Right lobe of liver (tissue), 6 donors: ENCODE results near the gene ESF1. TPM values are rescaled to one million over a fixed set of nuclear protein-coding genes. Genes with fewer than 3 reads are reported as not detected.
"Not testable (repeated sequence)": the region's sequence is repeated elsewhere in the genome, so short reads cannot be mapped to it uniquely, and the experiment has no call there.

Experiments used
- ATAC-seq, 4 donors: fragments of 200-7000 bp; cut with Tn5 transposase; one replicate each; pipeline ENCODE4 v1.9.1; 2020; ENCODE audit warnings: mild to moderate bottlenecking in 4 of 4, moderate library complexity in 4 of 4
- DNase-seq, 3 donors: peaks; one replicate each; pipeline ENCODE4 v3.0.0-alpha.2; 2020
- H3K27ac ChIP-seq, 3 donors: fragments of 200-600 bp; one replicate each; pipeline ENCODE4 v1.8.0; 2022
- H3K27me3 ChIP-seq, 2 donors: fragments of 200-600 bp; one replicate each; pipeline ENCODE4 v1.8.0; 2022
- H3K36me3 ChIP-seq, 4 donors: fragments of 200-600 bp; sonication (generic) in 1 of 4; one replicate each; pipeline versions ENCODE4 v1.5.1 to v1.8.0; 2017 to 2022; ENCODE audit warnings: control low read depth in 1 of 4
- H3K4me1 ChIP-seq, 4 donors: fragments of 200-600 bp; sonication (generic) in 1 of 4; one replicate each; pipeline versions ENCODE4 v1.5.1 to v1.8.0; 2017 to 2022; ENCODE audit warnings: control low read depth in 1 of 4
- H3K4me3 ChIP-seq, 3 donors: fragments of 200-600 bp; one replicate each; pipeline ENCODE4 v1.8.0; 2022
- H3K9me3 ChIP-seq, 4 donors: fragments of 200-600 bp; sonication (generic) in 1 of 4; one replicate each; pipeline versions ENCODE4 v1.5.1 to v1.8.0; 2017 to 2022; ENCODE audit warnings: control low read depth in 1 of 4
- CTCF ChIP-seq, 4 donors: fragments of 200-600 bp in 3 of 4; fragments of 450-650 bp in 1 of 4; IDR thresholded peaks; one replicate each; pipeline versions ENCODE4 v1.5.1 to v1.8.0; 2016 to 2022; ENCODE audit warnings: antibody characterized with exemption in 4 of 4, mild to moderate bottlenecking in 2 of 4
- POLR2A ChIP-seq: fragments of 450-650 bp; IDR thresholded peaks from one replicate; pipeline ENCODE4 v1.6.1; 2017; ENCODE audit warnings: antibody characterized with exemption, mild to moderate bottlenecking
- WGBS: methylation state at CpG from one replicate; pipeline ENCODE4 v1.1.6; 2018; ENCODE audit warnings: low coverage, low lambda C conversion rate; ENCODE audit not compliant: insufficient coverage; ENCODE audit errors: missing lambda C conversion rate; 5-methylcytosine and 5-hydroxymethylcytosine counted together
- intact Hi-C, 2 donors: fragments of 100-400 bp; cut with DNase I; formaldehyde crosslinking; loops; one replicate each; pipeline versions ENCODE4 v1.11.2 to v1.14.1; 2022
- total RNA-seq, 6 experiments: library from RNA; depleted of rRNA in 2 of 6; stranded (reverse); fragments of >200 nt in 2 of 6; fragmentation: NEBNext Ultra II Directional in 3 of 6; extraction: Animal tissue kit (Norgen Biotek cat#: 25700) in 3 of 6; gene quantifications; one replicate each; pipeline versions ENCODE4 v1.1.0 to v1.2.4, GENCODE V29; 2016 to 2023
- donor health status: DM: no; HTN: yes; CAD: no.
- donor health status: DM: no; HTN: no; CAD: no.
- donor health status: DM: no; HTN: no; CAD: no.
- donor health status: DM: no; HTN: yes; CAD: no.
- donor health status: DM: no; HTN: yes; CAD: no.

Gene ESF1
- total RNA-seq, 6 experiments from 2014 or later: 4.4 to 8.9 (median 6.9) TPM

- 80% methylated on average over 3 of the region's 3 CpGs for WGBS
- no peak for TF ChIP-seq CTCF (IDR thresholded peaks at IDR 0.05)
- H3K27me3 ChIP-seq: no peaks in the 10 kb centered on the region
- H3K9me3 ChIP-seq: no peaks in the 10 kb centered on the region
- H3K4me3 ChIP-seq: no peak overlapping the region
- intact Hi-C loops: no loop called here
- H3K36me3 ChIP-seq: no peaks in the 10 kb centered on the region
- DNase-seq: no peak
- H3K4me1 ChIP-seq: no peaks in the 10 kb centered on the region
- ATAC-seq: no peak
- H3K27ac ChIP-seq: no peak overlapping the region
These were observed 44.7 kb downstream of the ESF1 start for GRCh38 chr20:13739731-13740649.

- intact Hi-C loops, H3K9me3 ChIP-seq, H3K27me3 ChIP-seq, H3K36me3 ChIP-seq, DNase-seq, H3K27ac ChIP-seq, ATAC-seq, H3K4me3 ChIP-seq, H3K4me1 ChIP-seq: not testable (repeated sequence)
- WGBS: 100% methylated on average over 1 of the region's 1 CpG
These were observed 46.5 kb downstream of the ESF1 start for GRCh38 chr20:13738187-13738586.

GRCh38 chr20:13736436-13737191 is 48.1 kb downstream of the ESF1 start:
- DNase-seq (no peak), ATAC-seq (no peak)
- 73% methylated on average over 3 of the region's 3 CpGs for WGBS
- intact Hi-C loops: no loop called here
- H3K36me3 ChIP-seq: peaks cover 0 to 10% (median 3%) of the 10 kb centered on the region in 4 donors
- H3K27me3 ChIP-seq: no peaks in the 10 kb centered on the region
- H3K27ac ChIP-seq: no peak overlapping the region
- no peaks in the 10 kb centered on the region for H3K9me3 ChIP-seq
- no peak overlapping the region for H3K4me3 ChIP-seq
- TF ChIP-seq POLR2A: no peak
- no peak for TF ChIP-seq CTCF (IDR thresholded peaks at IDR 0.05)
- no peaks in the 10 kb centered on the region for H3K4me1 ChIP-seq

- H3K36me3 ChIP-seq: peaks cover 0 to 10% (median 3%) of the 10 kb centered on the region in 4 donors
- no peaks in the 10 kb centered on the region for H3K4me1 ChIP-seq
- intact Hi-C loops: no loop called here
- H3K4me3 ChIP-seq: no peak overlapping the region
- ATAC-seq (no peak), DNase-seq (no peak)
- H3K27me3 ChIP-seq: no peaks in the 10 kb centered on the region
- no peak for TF ChIP-seq CTCF (IDR thresholded peaks at IDR 0.05)
- no peak for TF ChIP-seq POLR2A
- H3K27ac ChIP-seq: no peak overlapping the region
- no peaks in the 10 kb centered on the region for H3K9me3 ChIP-seq
- 93% methylated on average over 1 of the region's 1 CpG for WGBS
These were observed 48.9 kb downstream of the ESF1 start for GRCh38 chr20:13735826-13736225.

- no peaks in the 10 kb centered on the region for H3K4me1 ChIP-seq
- no peaks in the 10 kb centered on the region for H3K27me3 ChIP-seq
- intact Hi-C loops: no loop called here
- ATAC-seq (peak; percentile 42 to 72 (median 54)), DNase-seq (no peak)
- no peak for TF ChIP-seq POLR2A
- no peak for TF ChIP-seq CTCF (IDR thresholded peaks at IDR 0.05)
- no peaks in the 10 kb centered on the region for H3K36me3 ChIP-seq
- H3K4me3 ChIP-seq: no peak overlapping the region
- H3K9me3 ChIP-seq: no peaks in the 10 kb centered on the region
- 83% methylated on average over 1 of the region's 1 CpG for WGBS
- H3K27ac ChIP-seq: no peak overlapping the region
These were observed 61.7 kb downstream of the ESF1 start for GRCh38 chr20:13723011-13723410.
